H1 (cell line): ENCODE measurements around the gene ZBTB46. TPM values are rescaled to one million over a fixed set of nuclear protein-coding genes. Genes with fewer than 3 reads are reported as not detected.
A peak's percentile ranks its signal among the peaks of the same experiment; 100 is the strongest.

Experiments used
- HDAC2 ChIP-seq, 2 experiments: fragments of 300-600 bp in 1 of 2; sonication (generic) in 1 of 2; IDR thresholded peaks; 2 replicates each; pipeline ENCODE4 v1.6.1; 2011 to 2012; ENCODE audit warnings: low read depth in 2 of 2, low read length in 2 of 2, mild to moderate bottlenecking in 2 of 2, moderate library complexity in 2 of 2, borderline replicate concordance in 1 of 2, inconsistent platforms in 1 of 2
- polyA plus RNA-seq, 7 experiments: library from polyadenylated mRNA; depleted of rRNA in 3 of 7; stranded (reverse) in 5 of 7; unstranded in 2 of 7; fragments of >200 nt in 5 of 7; fragments of 200-250 nt in 2 of 7; gene quantifications; 1 replicate in 5 of 7; 2 replicates in 1 of 7; 4 replicates in 1 of 7; pipeline versions ENCODE4 v1.2.1 to v1.2.3, GENCODE V29; 2011 to 2013; ENCODE audit warnings: missing spikeins in 2 of 7, mixed read lengths in 2 of 7
- total RNA-seq: library from RNA; stranded (reverse); fragmentation: NEBNext Ultra II Directional; extraction: Animal tissue kit (Norgen Biotek cat#: 25700); gene quantifications from 2 replicates; pipeline ENCODE4 v1.2.1, GENCODE V29; 2021

Gene ZBTB46
- total and polyA plus RNA-seq, 2 of the 8 experiments (the other 6 are each of a cell fraction or from before 2014, with no cell fraction given) = 6.4 to 22.4 TPM

DNA sequence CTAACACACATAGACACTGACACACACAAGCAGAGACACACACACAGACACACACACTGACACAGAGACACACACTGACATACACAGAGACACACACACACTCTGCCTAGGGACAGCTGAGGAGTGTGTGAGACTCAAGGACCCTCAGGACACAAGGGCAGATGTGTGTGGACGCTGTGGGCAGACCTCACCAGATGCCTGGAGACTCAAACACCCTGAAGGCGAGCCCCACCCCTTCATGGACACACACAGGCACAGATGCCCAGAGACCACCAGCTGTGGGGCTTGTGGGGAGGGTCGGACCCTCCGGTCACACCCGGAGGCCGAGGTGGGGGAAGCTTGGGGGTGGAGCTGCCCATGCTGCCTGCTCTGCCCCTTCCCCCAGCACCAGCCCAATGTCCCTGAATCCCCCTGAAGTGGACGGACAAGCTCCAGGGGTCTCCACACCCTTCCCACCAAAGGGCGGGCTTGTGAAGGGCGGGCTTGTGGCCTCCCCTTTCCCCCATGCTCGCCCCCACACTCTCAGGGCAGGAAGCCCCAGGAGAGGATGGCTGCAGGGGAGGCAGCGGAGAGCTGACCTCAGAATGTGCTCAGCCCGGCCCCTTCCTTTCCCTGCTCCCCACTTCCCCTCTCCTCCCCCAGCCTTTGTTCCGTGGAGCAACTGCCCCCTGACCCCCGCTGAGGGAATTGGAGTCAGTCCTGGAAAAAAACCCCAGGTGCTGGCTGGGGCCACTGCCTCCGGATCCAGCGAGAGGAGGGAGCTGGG lies 16.4 kb upstream of the ZBTB46 start (continued):
- TF ChIP-seq HDAC2 (IDR thresholded peaks at IDR 0.05; ENCODE audit: borderline replicate concordance in 1 of 2, low read depth in 2 of 2, low read length in 2 of 2) = peak in 1 of 2 experiments; percentile 89; a peak in 1 of 4 replicates
